ENCODE data around the gene KCNJ10.

GRCh38 chr1:160108888-160109662 lies 39.1 kb upstream of the KCNJ10 start:
- TF ChIP-seq POLR2A (IDR thresholded peaks at IDR 0.05; ENCODE audit: low read length) = no peak
- TF ChIP-seq GATA1 (IDR thresholded peaks at IDR 0.05; ENCODE audit: low read depth, low read length) = no peak
